Stomach (tissue), 9 donors: Measurements from ENCODE around the gene BPNT1. TPM values are rescaled to one million over a fixed set of nuclear protein-coding genes. Genes with fewer than 3 reads are reported as not detected.
"Not testable (repeated sequence)": the region's sequence is repeated elsewhere in the genome, so short reads cannot be mapped to it uniquely, and the experiment has no call there.

Source experiments
- DNase-seq, 2 donors: peaks; one replicate each; pipeline versions ENCODE4 v3.0.0 to v3.0.0-alpha.2; 2013 to 2019
- H3K27ac ChIP-seq, 5 donors: fragments of 200-600 bp in 4 of 5; sonication (generic) in 4 of 5; one replicate each; pipeline ENCODE4 v1.5.1; 2013 to 2019; ENCODE audit warnings: mild to moderate bottlenecking in 1 of 5, moderate library complexity in 1 of 5
- H3K27me3 ChIP-seq, 3 donors: fragments of 200-600 bp; sonication (generic); one replicate each; pipeline ENCODE4 v1.5.1; 2017 to 2019; ENCODE audit warnings: mixed run types in 1 of 3
- H3K36me3 ChIP-seq, 4 donors: fragments of 200-600 bp; sonication (generic); 1 replicate in 3 of 4; 2 replicates in 1 of 4; pipeline ENCODE4 v1.5.1; 2016 to 2019
- H3K4me1 ChIP-seq, 4 donors: fragments of 200-600 bp; sonication (generic); one replicate each; pipeline ENCODE4 v1.5.1; 2016 to 2019
- H3K4me3 ChIP-seq, 4 donors: fragments of 200-600 bp; sonication (generic) in 3 of 4; one replicate each; pipeline ENCODE4 v1.5.1; 2016 to 2019; ENCODE audit warnings: mild to moderate bottlenecking in 1 of 4
- H3K9me3 ChIP-seq, 4 donors: fragments of 200-600 bp; sonication (generic); one replicate each; pipeline ENCODE4 v1.5.1; 2016 to 2019
- CTCF ChIP-seq, 7 experiments: fragments of 450-650 bp in 4 of 7; fragments of 200-600 bp in 3 of 7; sonication (generic) in 3 of 7; IDR thresholded peaks; one replicate each; pipeline ENCODE4 v1.5.1; 2016 to 2019; ENCODE audit warnings: antibody characterized with exemption in 7 of 7, control low read depth in 2 of 7, mild to moderate bottlenecking in 1 of 7
- EP300 ChIP-seq: sonication (generic); formaldehyde crosslinking; IDR thresholded peaks from one replicate; pipeline ENCODE4 v1.6.1; 2017; ENCODE audit warnings: antibody characterized with exemption
- POLR2A ChIP-seq, 4 donors: fragments of 450-650 bp; IDR thresholded peaks; one replicate each; pipeline ENCODE4 v1.6.1; 2016; ENCODE audit warnings: antibody characterized with exemption in 4 of 4, control low read depth in 2 of 4, mild to moderate bottlenecking in 1 of 4, moderate library complexity in 1 of 4
- POLR2AphosphoS5 ChIP-seq, 3 donors: sonication (generic); formaldehyde crosslinking; IDR thresholded peaks; one replicate each; pipeline ENCODE4 v1.6.1; 2016; ENCODE audit warnings: antibody characterized with exemption in 3 of 3
- WGBS, 5 donors: extraction: QIAGEN DNeasy Blood & Tissue Kit in 3 of 5; methylation state at CpG; one replicate each; pipeline versions ENCODE4 v1.1.5 to v1.1.7; 2013 to 2018; 5-methylcytosine and 5-hydroxymethylcytosine counted together
- intact Hi-C: fragments of 100-400 bp; cut with DNase I; formaldehyde crosslinking; loops from one replicate; pipeline ENCODE4 v1.15.1; 2023; ENCODE audit warnings: low total_unique reads
- polyA plus RNA-seq, 3 donors: library from polyadenylated mRNA; stranded (reverse); fragments of 200-250 nt; gene quantifications; one replicate each; pipeline ENCODE4 v1.2.3, GENCODE V29; 2013
- total RNA-seq, 5 donors: library from RNA; depleted of rRNA; stranded (reverse); fragments of >200 nt; gene quantifications; one replicate each; pipeline versions ENCODE4 v1.1.0 to v1.2.3, GENCODE V29; 2014 to 2016
- donor health status: healthy with polysubstance abuse.
- donor health status: Bipolar disorder and iron deficiency.
- donor health status: healthy.

BPNT1 gene
- total and polyA plus RNA-seq, 8 donors: 7.0 to 28.0 (median 19.8) TPM

- TF ChIP-seq CTCF (IDR thresholded peaks at IDR 0.05) (no peak), EP300 (no peak), POLR2AphosphoS5 (IDR thresholded peaks at IDR 0.05) (no peak), POLR2A (IDR thresholded peaks at IDR 0.05) (no peak)
- intact Hi-C loops: no loop called here
- peak in 1 of 2 donors; percentile 12 for DNase-seq
- no peaks in the 10 kb centered on the region for H3K9me3 ChIP-seq
- no peak overlapping the region for H3K27ac ChIP-seq
- H3K36me3 ChIP-seq: peaks cover 20 to 65% (median 61%) of the 10 kb centered on the region in 4 donors
- H3K4me3 ChIP-seq: no peak overlapping the region
- H3K27me3 ChIP-seq: no peaks in the 10 kb centered on the region
- 28 to 75% (median 42%) methylated on average over 4 of the region's 4 CpGs for WGBS, 5 donors
- peaks cover 0 to 12% (median 7%) of the 10 kb centered on the region in 4 donors for H3K4me1 ChIP-seq
Observed at GRCh38 chr1:220038640-220039039, 50.9 kb downstream of the BPNT1 start.

GRCh38 chr1:220037810-220038209 lies 51.8 kb downstream of the BPNT1 start:
- DNase-seq, H3K27ac ChIP-seq, H3K9me3 ChIP-seq, intact Hi-C loops, H3K27me3 ChIP-seq, H3K4me3 ChIP-seq, H3K4me1 ChIP-seq: not testable (repeated sequence)
- H3K36me3 ChIP-seq: peaks cover 27 to 73% (median 70%) of the 10 kb centered on the region in 4 donors
- 78 to 87% (median 84%) methylated on average over 3 of the region's 3 CpGs for WGBS, 5 donors

GRCh38 chr1:220032911-220033310 lies 56.7 kb downstream of the BPNT1 start:
- Histone ChIP-seq H3K4me3 (no peak overlapping the region), H3K36me3 (peaks cover 25 to 79% (median 75%) of the 10 kb centered on the region in 4 donors)

GRCh38 chr1:220031287-220031686 lies 58.3 kb downstream of the BPNT1 start:
- Histone ChIP-seq H3K4me3 (no peak overlapping the region), H3K27me3 (no peaks in the 10 kb centered on the region), H3K27ac (no peak overlapping the region), H3K36me3 (peaks cover 25 to 93% (median 83%) of the 10 kb centered on the region in 4 donors), H3K9me3 (no peaks in the 10 kb centered on the region), H3K4me1 (no peaks in the 10 kb centered on the region)
- no peak for DNase-seq
- WGBS, 5 donors: 77 to 87% (median 82%) methylated on average over 2 of the region's 2 CpGs
- no peak for TF ChIP-seq POLR2AphosphoS5 (IDR thresholded peaks at IDR 0.05)
- TF ChIP-seq CTCF (IDR thresholded peaks at IDR 0.05): no peak
- intact Hi-C loops: no loop called here

More at GRCh38 chr1:220032911-220033310, 56.7 kb downstream of the BPNT1 start:
- Histone ChIP-seq H3K27ac (no peak overlapping the region), H3K9me3 (no peaks in the 10 kb centered on the region), H3K27me3 (no peaks in the 10 kb centered on the region), H3K4me1 (no peaks in the 10 kb centered on the region)
- TF ChIP-seq CTCF (IDR thresholded peaks at IDR 0.05): no peak
- no peak for TF ChIP-seq POLR2A (IDR thresholded peaks at IDR 0.05)
- TF ChIP-seq POLR2AphosphoS5 (IDR thresholded peaks at IDR 0.05): no peak
- no peak for TF ChIP-seq EP300
- 73 to 93% (median 82%) methylated on average over 3 of the region's 3 CpGs for WGBS, 5 donors
- DNase-seq: no peak
- intact Hi-C loops: no loop called here

- no peak overlapping the region for H3K4me3 ChIP-seq
- intact Hi-C loops: no loop called here
- TF ChIP-seq EP300: no peak
- WGBS, 5 donors: 60 to 80% (median 70%) methylated on average over 4 of the region's 4 CpGs
- H3K27ac ChIP-seq: no peak overlapping the region
- no peaks in the 10 kb centered on the region for H3K4me1 ChIP-seq
- peaks cover 26 to 99% (median 92%) of the 10 kb centered on the region in 4 donors for H3K36me3 ChIP-seq
- H3K9me3 ChIP-seq: no peaks in the 10 kb centered on the region
- peak in 1 of 2 donors; percentile 26 for DNase-seq
- H3K27me3 ChIP-seq: no peaks in the 10 kb centered on the region
Observed at GRCh38 chr1:220028346-220028895, 61.2 kb downstream of the BPNT1 start.
